ENCODE measurements around the gene GHR.

GHR gene

DNA sequence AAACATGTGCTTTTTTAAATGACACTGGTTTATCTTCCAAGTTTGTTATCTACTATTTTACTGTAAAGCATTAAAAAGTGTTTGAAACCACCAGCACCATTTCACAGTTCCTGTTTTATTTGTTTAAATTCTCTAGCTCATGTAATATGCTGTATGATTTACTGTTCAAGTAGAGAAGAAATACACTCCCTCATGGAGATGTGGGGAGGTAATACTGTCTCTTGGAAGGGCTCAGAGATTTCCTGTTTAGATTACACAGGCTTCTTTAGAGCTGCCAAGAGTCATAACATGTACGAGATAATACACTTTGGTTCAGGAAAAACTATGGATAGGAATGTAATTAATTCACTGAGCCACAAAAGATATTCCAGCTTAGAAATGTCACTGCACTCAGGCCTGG lies 198.4 kb downstream of the GHR start:
- in situ Hi-C loops (cut with MboI; ENCODE audit: low pct_unique_long_range_greater_than_20kb, low sequenced_read_pairs): no loop called here

DNA sequence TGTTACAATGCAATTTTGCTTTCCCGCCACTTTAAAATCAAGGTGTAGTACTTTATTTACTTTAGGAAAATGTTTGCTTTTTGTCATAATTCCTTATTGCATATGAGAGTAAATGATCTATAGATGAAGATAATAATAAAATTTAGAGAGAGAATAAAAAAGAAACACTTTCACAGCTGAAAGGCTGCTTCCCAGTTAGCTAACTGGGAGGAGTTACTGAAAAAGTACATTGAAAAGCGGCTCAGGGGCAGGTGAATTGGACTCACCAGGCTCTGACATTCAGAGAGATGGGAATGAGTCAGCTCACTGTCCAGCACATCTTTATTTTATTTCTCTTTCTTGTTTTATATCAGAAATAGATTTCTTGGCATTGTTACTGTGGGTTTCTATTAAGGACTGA lies 201.7 kb downstream of the GHR start:
- DNase-seq: no peak
- in situ Hi-C loops (cut with MboI; ENCODE audit: low pct_unique_long_range_greater_than_20kb, low sequenced_read_pairs): no loop called here

More for the DNA sequence above, 198.4 kb downstream of the GHR start:
- no peak for DNase-seq

DNA sequence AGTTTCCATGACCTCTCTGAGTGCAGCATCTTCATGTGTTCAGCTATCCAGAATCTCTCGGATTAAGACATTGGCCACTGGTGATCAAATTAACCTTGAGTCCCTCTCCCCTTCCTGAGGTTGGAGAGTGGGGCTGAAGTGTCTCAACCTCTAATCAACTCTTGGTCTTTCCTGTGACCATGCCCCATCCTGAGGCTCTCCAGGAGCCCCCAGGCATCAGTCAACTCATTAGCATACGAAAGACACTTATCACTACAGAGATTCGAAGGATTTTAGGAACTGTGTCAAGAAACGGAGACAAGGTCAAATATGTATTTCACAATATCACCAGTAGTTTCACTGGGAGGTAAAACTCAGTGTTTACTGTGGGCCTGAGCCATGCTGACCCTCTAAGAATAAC lies 203.2 kb downstream of the GHR start:
- in situ Hi-C loops (cut with MboI; ENCODE audit: low pct_unique_long_range_greater_than_20kb, low sequenced_read_pairs): no loop called here
- no peak for DNase-seq

DNA sequence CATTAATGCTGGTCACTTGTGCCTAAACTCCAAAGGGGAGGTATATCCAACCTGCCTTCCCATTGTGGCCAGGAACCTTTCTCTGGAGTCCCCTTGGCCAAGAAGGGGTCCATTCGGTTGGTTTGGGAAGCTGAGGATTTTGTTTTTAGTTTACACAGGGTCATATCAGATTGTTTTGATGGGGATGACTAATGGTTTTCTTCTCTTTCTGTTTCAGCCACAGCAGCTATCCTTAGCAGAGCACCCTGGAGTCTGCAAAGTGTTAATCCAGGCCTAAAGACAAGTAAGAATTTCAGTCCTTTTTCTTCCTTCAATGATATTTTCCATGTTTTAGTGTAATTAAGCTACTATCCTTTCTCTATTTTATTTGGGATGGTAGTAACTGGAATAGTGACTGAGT lies 205.6 kb downstream of the GHR start:
- no peak for DNase-seq
- in situ Hi-C loops (cut with MboI; ENCODE audit: low pct_unique_long_range_greater_than_20kb, low sequenced_read_pairs): no loop called here

DNA sequence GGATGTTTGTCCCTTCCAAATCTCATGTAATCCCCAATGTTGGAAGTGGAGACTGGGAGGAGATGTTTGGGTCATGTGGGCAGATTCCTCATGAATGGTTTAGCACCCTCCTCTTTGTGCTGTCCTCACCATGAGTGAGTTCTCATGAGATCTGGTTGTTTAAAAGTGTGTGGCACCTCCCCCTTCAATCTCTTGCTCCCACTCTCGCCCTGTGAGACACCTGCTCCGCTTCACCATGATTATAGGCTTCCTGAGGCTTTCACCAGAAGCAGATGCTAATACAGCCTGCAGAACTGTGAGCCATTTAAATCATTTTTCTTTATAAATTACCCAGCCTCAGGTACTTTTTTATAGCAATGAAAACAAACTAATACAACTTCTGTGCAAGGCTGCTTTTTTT lies 206.0 kb downstream of the GHR start:
- in situ Hi-C loops (cut with MboI; ENCODE audit: low pct_unique_long_range_greater_than_20kb, low sequenced_read_pairs): no loop called here
- DNase-seq: no peak

DNA sequence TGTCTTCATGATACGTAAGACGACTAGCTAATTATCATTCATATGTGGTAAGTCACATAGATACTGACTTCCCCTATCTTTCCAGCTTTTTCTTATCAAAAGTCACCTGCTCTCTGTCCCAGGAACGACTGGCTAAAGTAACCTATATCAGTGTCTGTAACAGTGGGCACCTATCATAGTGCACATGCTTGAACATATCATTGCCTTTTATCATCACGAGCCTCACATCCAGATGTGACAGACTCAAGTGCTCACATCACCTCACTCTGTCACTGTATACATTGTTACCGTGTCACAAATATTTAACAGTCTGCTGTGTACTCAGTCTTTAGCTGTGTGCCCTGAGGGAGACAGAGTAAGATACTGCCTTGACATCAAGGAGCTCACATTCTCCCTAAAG lies 208.0 kb downstream of the GHR start:
- no peak for DNase-seq
- in situ Hi-C loops (cut with MboI; ENCODE audit: low pct_unique_long_range_greater_than_20kb, low sequenced_read_pairs): no loop called here

DNA sequence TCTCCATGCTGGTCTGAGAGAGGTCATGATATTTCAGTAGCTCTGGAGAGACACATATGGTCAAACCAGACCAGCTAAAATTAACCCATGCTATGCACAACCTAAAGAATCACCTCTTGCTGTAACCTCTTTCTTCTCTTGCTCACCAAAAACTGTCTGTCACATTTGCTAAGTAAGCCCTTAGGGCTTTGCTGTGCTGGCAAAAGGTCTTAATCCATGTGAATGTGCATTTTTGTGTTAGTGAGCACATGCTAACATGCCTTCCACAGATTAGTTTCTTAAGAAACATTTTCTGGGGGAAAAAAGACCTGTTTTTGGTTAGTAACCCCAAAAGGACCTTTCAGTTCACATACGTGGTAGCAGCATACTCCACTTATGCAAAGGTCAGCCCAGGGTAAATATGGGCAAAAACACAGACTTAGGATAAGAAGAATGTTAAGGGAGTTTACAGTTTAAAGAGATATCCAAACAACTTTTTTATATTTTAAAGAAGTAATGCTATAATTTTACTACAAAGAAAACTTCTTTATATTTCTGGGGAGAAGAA lies 209.2 kb downstream of the GHR start:
- no peak for DNase-seq
- in situ Hi-C loops (cut with MboI; ENCODE audit: low pct_unique_long_range_greater_than_20kb, low sequenced_read_pairs): no loop called here

DNA sequence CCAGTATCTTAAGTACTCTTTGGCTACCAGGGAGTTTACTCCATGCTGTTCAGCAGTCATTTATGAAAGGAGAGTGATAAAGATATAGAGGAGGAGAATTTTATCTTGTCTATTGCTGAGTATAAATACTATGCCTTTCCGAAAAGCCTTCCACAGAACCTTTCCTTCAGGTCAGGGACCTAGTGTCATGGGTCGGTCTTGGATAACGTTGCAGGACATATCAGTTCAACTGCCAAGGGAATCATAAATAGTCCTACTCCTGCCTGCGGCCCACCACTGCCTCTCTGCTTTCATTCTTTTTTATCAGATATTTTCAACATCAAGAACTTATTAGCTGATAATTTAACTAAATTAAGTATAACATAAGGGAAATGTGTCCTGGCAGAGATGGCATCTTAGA lies 211.3 kb downstream of the GHR start:
- no peak for DNase-seq
- in situ Hi-C loops (cut with MboI; ENCODE audit: low pct_unique_long_range_greater_than_20kb, low sequenced_read_pairs): no loop called here

DNA sequence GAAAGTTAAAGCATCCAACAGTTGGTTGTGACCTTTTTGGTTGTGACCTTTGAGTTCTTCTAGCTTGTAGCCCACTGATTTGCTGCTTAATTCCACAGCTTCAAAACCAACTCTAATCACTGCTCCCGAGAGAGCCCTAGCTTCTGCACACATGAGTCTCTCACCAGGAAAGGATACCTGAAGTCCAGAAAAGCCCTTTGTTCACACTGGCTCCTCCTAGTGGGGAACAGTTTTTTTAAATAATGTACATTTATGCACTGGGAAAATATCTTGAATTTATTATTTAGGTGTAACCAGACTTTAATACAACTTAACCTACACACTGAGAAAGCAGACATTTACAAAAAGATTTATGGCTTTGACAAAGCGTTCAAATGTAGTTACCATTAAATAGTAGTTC lies 213.2 kb downstream of the GHR start:
- DNase-seq: peak; percentile 3
- in situ Hi-C loops (cut with MboI; ENCODE audit: low pct_unique_long_range_greater_than_20kb, low sequenced_read_pairs): no loop called here

DNA sequence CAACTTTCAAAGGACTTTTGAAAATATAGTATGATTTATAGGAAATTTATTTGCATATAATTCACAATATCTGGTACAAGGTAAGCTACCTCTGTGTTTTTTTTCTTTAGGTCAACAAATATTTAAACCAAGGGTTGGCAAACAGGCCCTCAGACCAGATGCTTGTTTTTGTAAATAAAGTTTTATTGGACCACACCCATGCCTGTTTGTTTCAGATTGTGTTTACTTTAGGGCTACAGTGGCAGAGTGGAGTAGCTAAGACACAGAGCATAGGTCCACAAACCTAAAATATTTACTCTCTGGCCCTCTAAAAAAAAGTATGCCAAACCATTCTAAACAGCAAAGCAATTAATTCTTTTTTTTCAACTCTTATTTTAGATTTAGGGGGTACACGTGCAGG lies 213.7 kb downstream of the GHR start:
- in situ Hi-C loops (cut with MboI; ENCODE audit: low pct_unique_long_range_greater_than_20kb, low sequenced_read_pairs): no loop called here
- no peak for DNase-seq

DNA sequence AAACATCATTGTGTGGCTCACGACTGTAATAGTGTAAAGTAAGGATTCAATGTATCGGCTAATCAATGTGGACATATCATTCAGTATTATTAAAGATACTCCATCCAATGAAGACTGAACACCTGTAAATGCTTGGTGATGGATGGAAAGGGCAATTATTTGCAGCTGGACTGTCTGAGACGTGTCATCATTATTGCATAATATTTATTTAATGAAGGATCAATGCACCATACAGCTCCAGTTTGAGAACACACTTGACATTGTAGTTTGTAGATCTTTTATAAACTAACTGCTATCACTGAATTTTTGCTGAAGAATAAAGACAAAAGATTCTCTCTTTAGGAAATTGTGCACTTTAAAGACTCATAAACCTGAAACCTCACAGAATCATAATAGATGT lies 215.7 kb downstream of the GHR start:
- DNase-seq: no peak

DNA sequence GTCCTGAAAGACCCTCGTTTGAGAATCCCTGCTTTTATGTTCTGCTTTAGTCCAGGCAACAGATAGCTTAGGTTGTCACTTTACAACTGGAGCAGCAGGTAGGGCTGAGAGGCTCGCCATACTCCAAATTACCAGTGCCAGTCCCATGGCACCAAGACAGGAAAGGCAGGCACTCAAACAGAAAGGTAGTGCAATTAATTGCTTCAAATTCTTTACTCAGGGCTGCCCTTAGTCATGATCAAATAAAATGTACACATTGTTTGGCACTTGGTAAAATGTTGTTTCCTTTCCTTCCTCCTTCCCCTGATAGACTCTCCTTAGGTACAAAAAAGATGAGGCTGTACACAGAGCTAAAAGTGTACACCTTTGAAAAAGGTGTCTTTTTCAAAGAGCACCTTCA lies 217.6 kb downstream of the GHR start:
- in situ Hi-C loops (cut with MboI; ENCODE audit: low pct_unique_long_range_greater_than_20kb, low sequenced_read_pairs): no loop called here
- DNase-seq: no peak

More for the DNA sequence above, 215.7 kb downstream of the GHR start:
- in situ Hi-C loops (cut with MboI; ENCODE audit: low pct_unique_long_range_greater_than_20kb, low sequenced_read_pairs): no loop called here

DNA sequence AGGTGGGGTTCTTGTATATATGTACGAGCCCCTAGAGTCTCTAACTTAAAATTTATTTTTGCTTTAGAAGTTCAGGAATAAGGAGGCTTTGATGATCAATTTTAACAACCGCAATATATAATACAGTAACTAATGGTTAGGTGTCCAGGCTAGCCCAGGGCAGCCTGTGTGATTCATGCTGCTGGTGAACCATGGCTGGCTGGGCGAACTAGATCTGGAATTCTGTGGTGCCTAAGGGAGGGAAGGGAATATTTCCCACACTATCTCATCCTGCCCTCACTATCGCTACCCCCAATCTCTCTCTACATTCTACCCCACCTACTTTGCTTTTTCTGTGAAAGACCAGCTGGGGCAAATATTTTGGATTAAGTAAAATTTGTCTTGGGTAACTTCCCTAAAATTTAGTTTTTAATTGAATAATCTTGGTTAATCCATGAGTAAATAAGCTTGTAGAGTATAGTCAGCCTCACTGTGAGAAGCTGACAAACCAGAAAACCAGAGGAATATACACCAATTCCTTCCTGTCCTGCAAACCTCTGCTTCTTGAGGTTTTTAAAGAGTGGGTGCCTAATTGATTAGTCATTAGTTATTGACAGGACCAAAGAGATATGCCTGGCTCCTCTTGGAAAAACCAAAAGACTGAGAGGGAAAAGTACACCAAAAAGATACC lies 218.2 kb downstream of the GHR start:
- DNase-seq: no peak
- in situ Hi-C loops (cut with MboI; ENCODE audit: low pct_unique_long_range_greater_than_20kb, low sequenced_read_pairs): no loop called here

DNA sequence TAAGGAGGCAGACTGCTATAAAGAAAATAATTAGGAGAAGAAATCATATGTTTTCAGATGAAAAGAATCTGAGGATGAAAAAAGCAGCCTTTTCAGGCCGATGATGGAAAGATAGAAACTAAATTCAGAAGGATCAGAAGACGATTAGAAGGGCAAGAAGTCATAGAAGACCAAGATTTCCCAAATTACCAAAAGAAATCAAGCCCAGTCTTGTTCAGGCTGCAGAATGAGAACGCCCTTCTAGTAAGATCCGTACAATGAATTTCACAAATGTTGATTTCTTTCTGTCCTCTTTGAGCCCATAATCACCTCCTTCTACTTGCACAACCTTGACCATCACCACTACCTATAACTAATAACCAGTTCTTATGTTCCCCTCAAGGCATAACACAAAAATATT lies 218.8 kb downstream of the GHR start:
- in situ Hi-C loops (cut with MboI; ENCODE audit: low pct_unique_long_range_greater_than_20kb, low sequenced_read_pairs): no loop called here
- DNase-seq: no peak

DNA sequence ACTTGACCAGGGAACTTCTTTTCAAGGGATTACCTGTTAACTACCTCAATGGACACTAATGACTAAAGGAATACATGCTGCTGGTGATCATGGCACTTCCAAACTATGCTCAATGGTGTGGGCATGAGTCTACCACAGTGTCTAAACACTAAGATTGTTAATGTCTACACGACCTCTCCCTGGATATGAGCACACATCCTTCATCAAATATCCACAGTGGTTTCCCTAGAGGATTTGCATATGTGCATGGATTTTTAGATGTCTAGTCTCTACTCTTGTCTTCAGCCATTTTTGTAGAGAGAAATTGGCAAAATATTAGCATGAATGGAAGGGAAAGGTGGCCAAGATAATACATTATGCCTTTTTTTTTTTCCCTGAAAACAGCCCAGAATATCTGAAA lies 220.1 kb downstream of the GHR start:
- in situ Hi-C loops (cut with MboI; ENCODE audit: low pct_unique_long_range_greater_than_20kb, low sequenced_read_pairs): no loop called here
- no peak for DNase-seq

DNA sequence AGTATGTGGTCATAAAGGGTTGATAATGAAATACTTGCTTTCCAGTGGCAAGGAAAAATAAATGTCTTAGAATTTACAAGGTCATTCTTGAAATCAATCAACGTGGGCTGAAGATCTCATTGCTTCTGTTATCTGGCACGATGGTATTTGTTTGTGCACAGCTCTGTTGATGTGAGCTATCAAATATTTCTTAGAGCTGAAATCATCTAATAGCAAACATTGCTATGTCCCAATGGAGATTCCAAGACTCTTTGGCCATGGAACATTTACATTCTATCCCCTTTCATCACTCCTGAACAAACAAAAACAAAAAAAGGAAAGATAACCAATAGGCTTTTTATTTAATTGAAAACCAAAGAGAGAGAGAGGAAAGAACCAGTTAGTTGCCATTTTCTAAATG lies 221.9 kb downstream of the GHR start:
- in situ Hi-C loops (cut with MboI; ENCODE audit: low pct_unique_long_range_greater_than_20kb, low sequenced_read_pairs): no loop called here
- no peak for DNase-seq

DNA sequence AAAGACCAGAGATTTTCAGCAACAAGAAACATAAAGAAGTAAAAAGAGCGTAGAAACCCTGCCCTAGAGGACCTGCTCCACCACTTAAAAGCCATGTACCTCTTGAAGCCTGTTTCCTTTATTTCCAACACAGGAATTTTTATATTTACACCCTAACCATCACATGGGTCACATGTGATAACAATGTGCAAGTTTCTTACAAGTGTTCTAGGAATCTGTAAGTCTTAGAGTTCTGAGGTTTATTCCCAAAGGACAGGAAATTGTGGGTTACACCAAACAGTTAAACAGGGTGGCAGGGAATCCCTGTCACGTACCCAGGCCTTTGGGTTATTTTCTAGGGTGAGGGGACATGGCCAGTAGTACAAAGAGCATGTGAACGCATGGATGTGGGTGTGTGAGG lies 224.8 kb downstream of the GHR start:
- no peak for DNase-seq
- in situ Hi-C loops (cut with MboI; ENCODE audit: low pct_unique_long_range_greater_than_20kb, low sequenced_read_pairs): no loop called here

DNA sequence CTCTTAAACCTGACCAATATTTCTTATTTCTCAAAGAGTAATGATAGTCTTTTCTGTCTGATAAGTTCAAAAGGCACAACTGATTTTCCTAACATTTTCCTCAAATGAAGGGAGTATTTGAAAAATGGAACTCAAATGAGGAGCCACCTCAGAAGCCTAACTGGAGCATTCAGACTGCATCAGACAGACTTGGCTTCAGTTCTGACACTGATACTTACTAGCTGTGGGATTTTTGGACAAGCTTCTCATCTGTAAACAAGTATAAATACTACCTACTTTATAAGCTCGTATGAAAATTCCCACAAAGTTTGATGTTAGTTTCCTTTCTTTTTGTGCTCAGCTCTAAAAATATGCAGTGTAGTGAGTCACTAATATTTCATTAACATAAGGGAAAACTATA lies 225.7 kb downstream of the GHR start:
- no peak for DNase-seq
- in situ Hi-C loops (cut with MboI; ENCODE audit: low pct_unique_long_range_greater_than_20kb, low sequenced_read_pairs): no loop called here

DNA sequence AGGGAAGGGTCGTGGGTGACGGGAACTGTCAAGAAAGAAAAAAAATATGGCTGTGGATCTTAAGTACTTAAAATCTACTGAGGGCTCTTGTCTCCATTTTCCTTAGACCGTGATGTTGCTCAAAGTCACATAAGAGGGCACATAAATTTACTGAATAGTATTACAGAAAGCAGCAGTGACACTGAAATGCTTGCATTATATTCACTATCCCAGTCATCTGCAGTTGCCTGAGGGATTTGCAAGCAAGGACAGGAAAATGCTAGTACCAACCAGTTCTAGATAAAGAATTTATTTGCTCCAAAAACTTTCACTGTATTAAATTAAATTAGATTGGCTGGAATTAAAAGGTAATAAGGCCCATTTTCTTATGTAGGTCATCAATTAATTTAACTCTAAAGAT lies 226.8 kb downstream of the GHR start:
- in situ Hi-C loops (cut with MboI; ENCODE audit: low pct_unique_long_range_greater_than_20kb, low sequenced_read_pairs): no loop called here

DNA sequence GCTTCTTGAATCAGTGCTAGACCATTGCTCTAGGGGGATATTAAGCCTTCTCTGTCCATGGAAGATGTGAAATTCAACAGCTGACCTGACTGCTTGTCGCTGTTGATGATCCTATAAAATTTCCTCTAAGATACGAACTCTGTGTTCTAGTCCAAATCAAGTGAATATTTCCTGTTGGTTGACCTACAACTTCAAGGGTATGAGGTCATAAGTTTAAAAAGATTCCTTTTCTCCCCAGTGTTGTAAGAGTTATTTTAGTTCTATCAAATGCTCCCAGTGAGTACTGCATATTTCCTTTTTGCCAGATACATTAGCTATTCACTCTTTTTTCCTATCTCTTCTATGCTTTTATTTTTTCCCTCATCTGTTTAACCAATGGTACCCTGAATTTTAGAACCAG lies 230.5 kb downstream of the GHR start:
- in situ Hi-C loops (cut with MboI; ENCODE audit: low pct_unique_long_range_greater_than_20kb, low sequenced_read_pairs): no loop called here
- no peak for DNase-seq

More for the DNA sequence above, 226.8 kb downstream of the GHR start:
- DNase-seq: no peak

DNA sequence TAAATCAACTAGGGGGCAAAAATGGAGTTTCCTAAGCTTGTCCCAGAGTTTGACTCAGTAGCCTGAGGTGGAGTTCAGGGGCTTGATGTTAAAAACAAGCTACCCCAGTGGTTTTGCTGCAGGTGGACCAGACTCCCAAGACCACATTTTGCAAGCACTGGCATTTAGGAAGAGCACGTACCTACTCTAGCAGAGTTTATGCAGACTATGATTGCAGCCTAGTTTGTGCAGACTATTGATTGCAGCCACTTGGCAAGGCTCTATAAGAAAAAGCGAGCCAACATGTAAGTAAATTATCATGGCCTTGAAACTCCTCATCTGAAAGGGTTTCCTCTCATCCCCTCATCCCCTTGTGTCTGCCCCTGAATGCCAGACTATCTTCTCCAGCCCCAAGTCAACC lies 231.4 kb downstream of the GHR start:
- in situ Hi-C loops (cut with MboI; ENCODE audit: low pct_unique_long_range_greater_than_20kb, low sequenced_read_pairs): no loop called here
- DNase-seq: no peak
